Epithelial cell of esophagus (primary cell): ENCODE measurements around the gene TRMU.
A peak's percentile ranks its signal among the peaks of the same experiment; 100 is the strongest.

Experiments used
- DNase-seq: peaks from one replicate; pipeline ENCODE4 v3.0.0; 2010; ENCODE audit warnings: low read depth
- H3K4me3 ChIP-seq: 2 replicates; pipeline ENCODE4 v1.5.1; 2011; ENCODE audit warnings: mild to moderate bottlenecking, low read length, control low read depth
- CTCF ChIP-seq: IDR thresholded peaks from 2 replicates; pipeline ENCODE4 v1.5.1; 2011; ENCODE audit warnings: low read depth, mild to moderate bottlenecking, low read length, control low read depth, inconsistent platforms; ENCODE audit not compliant: insufficient read depth; ENCODE audit errors: missing control alignments

The TRMU gene

GRCh38 chr22:46364341-46365165 is 29.0 kb downstream of the TRMU start:
- no peak overlapping the region for H3K4me3 ChIP-seq
- no peak for TF ChIP-seq CTCF
- no peak for DNase-seq

- DNase-seq = no peak
- no peak overlapping the region for H3K4me3 ChIP-seq
Measured at GRCh38 chr22:46365166-46365624, 29.7 kb downstream of the TRMU start.

GRCh38 chr22:46366327-46366731 is 30.8 kb downstream of the TRMU start:
- no peak for DNase-seq
- no peak overlapping the region for H3K4me3 ChIP-seq
- TF ChIP-seq CTCF = no peak

More at GRCh38 chr22:46365166-46365624, 29.7 kb downstream of the TRMU start:
- no peak for TF ChIP-seq CTCF

- DNase-seq = no peak
- H3K4me3 ChIP-seq = no peak overlapping the region
Measured at GRCh38 chr22:46366801-46367706, 31.5 kb downstream of the TRMU start.

GRCh38 chr22:46367707-46368191 is 32.2 kb downstream of the TRMU start:
- peak; percentile 73 for DNase-seq
- no peak overlapping the region for H3K4me3 ChIP-seq
- TF ChIP-seq CTCF = peak; percentile 84

More at GRCh38 chr22:46366801-46367706, 31.5 kb downstream of the TRMU start:
- no peak for TF ChIP-seq CTCF

GRCh38 chr22:46368422-46368821 is 32.9 kb downstream of the TRMU start:
- TF ChIP-seq CTCF = no peak
- H3K4me3 ChIP-seq = no peak overlapping the region
- no peak for DNase-seq
